GM08714 (cell line): Measurements from ENCODE around the gene SCO1.

Experiments used
- H3K4me3 ChIP-seq: fragments of 200-500 bp; sonication (Bioruptor generic); 2 replicates; pipeline ENCODE4 v1.5.1; 2014; ENCODE audit warnings: mild to moderate bottlenecking, low read length, inconsistent platforms
- ZNF274 ChIP-seq: IDR thresholded peaks from 2 replicates; pipeline ENCODE4 v1.6.1; 2012; ENCODE audit warnings: mild to moderate bottlenecking, low read depth, low read length

The SCO1 gene

DNA sequence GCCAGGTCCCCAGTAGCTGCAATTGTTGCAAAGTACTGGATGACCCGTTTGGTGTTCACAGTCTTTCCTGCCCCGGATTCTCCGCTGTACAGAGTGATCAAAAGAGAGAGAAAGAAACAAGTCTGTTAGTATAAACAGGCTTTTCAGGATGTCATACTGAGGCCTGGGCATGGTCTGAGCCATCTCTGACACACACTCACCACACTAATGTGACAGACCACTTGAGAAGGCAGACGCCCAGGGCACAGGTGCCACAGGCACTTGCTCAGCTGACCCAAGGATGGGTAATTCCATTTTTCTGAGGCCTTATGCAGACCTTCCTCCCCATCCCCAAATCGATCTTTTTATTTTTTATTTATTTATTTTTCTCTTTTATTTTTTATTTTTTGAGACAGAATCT lies 47.7 kb downstream of the SCO1 start:
- no peak overlapping the region for H3K4me3 ChIP-seq
- TF ChIP-seq ZNF274 = no peak

DNA sequence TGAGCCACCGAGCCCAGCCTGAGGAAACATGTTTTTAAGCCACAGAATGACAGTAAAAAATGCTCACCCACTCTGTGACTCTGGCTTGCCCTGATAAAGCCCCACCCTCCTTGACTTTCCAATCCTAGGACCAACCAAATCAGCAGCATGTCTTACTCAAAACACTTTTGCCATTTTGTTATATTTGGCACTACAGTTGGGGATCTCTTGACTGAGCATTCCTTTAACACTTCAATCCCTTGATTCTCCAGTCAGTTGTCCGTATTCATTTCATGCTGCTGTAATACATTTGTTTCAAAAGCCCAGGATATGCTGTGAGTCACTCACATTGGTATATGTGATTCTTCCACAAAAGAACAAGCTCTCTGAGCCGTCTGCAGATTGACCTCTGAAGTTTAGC lies 48.4 kb downstream of the SCO1 start:
- no peak overlapping the region for H3K4me3 ChIP-seq
- no peak for TF ChIP-seq ZNF274

DNA sequence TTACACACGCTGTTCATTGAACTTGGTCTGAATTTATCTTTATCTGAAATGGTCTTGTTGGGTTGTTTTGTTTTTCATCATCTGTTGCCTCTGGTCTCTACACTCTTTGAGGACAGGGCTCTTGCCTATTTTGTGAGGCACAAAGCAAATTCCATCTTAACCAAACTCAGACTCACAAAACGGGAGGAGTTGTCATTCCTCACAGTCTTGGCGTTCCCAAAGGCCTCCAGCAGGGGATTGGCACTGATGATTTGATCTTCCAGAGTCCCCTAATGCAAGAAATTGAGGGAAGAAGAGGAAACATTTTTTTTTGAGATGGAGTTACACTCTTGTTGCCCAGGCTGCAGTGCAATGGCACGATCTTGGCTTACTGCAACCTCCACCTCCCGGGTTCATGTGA lies 49.0 kb downstream of the SCO1 start:
- H3K4me3 ChIP-seq = no peak overlapping the region
- TF ChIP-seq ZNF274 = no peak

DNA sequence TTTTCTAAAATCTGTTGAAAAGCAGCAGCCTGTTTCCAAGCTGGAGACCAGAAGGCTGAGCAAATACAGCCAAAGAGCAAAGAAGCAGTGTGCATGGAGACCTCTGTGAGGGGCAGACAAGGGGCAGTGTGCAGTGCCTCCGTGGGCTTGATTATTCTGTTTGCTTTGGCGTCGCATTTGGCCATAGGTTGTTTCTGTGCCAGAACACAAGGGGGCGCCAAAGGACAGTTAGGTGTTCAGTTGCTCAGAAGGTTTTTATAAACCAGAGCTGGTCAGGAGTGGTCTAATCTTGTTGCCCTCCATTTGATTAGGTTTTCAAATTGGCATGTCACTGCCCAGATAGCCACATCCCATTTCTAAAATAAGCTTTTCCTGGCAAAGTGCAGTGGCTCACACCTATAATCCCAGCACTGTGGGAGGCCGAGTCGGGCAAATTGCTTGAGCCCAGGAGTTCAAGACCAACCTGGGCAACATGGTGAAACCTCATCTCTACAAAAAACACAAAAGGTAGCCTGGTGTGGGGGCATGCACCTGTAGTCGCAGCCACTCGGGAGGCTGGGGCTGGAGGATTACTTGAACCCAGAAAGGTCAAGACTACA lies 50.8 kb downstream of the SCO1 start:
- no peak for TF ChIP-seq ZNF274
- H3K4me3 ChIP-seq = no peak overlapping the region

DNA sequence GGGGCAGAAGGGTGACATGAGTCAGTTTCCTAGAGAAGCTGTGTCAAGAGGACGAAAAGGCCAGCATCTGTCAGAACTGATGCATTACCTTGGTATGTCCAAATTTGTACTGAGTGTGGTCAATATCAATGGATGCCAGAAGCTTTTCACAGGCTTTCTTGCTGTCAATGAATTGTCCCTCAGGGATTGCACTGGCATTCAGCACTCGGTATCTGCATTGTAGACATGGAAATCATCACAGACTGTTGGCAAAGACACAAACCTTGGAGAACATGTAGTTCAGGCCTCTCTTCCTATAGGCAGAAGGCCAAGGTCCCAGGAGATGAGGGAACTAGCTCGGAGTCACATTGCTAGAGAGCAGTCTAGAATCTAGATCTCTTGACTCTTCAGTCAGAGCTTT lies 56.9 kb downstream of the SCO1 start:
- no peak overlapping the region for H3K4me3 ChIP-seq
- no peak for TF ChIP-seq ZNF274

DNA sequence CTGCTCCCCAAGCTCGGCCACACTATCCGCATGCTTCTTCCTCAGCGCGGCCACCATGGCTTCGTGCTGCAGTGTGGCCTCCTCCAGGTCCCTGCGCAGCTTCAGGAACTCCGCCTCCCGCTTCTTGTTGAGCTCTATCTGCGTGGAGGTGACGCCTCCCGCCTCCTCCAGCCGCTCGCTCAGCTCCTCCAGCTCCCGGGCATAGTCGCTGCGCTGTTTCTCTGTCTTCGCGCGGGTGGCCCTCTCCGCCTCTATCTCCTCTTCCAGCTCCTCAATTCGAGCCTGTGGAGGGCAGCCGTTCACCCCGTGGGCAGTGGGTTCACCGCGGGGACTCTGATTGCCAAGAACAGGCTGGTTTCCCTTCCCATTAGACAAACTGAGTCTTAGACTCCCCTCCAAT lies 59.2 kb downstream of the SCO1 start:
- TF ChIP-seq ZNF274 = no peak
- no peak overlapping the region for H3K4me3 ChIP-seq

DNA sequence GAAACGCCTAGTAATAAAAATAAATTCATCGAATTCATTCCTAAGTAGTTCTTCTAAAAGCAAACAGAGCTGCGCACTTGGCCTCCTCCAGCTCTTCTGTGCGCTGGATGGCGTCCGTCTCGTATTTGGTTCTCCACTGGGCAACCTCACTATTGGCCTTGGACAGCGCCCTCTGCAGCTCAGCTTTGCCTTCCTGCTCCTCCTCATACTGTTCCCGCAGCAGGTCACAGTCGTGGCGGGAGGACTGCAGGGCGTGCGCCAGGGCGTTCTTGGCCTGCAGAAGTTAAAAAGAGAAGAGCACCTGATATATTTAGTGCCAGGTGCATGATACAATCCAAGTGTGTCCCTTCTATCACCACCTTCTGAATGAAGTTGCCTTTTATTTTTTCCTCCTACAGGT lies 62.0 kb downstream of the SCO1 start:
- H3K4me3 ChIP-seq = no peak overlapping the region
- TF ChIP-seq ZNF274 = no peak

DNA sequence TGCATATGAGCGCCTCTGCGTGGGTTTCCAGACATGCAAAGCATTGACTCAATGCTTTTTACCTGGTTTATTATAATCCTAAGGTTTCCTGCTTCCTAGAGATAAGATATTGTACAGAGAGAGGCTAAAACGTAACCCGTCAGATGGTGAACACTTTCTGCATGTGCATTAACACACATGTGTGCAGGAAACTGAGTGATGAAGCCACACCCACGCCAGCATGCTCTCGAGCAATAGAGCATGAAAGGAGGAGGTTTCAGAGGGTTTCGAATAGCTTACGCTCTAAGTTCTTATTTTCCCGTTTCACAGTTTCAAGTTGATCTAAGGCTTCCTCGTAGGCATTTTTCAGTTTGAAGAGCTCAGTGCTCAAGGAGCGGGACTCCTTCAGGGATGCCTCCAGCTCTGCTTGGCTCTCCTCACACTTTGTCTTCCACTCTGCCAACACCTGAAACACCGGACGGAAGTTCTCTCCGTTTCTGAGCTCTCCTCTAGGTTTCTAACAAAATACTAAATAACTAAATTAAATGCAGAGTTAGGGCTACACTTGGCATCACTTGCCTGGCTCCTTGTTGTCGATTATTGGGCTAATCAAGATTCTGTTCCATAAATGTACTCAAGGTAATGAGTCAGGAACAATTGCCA lies 63.5 kb downstream of the SCO1 start:
- no peak for TF ChIP-seq ZNF274

DNA sequence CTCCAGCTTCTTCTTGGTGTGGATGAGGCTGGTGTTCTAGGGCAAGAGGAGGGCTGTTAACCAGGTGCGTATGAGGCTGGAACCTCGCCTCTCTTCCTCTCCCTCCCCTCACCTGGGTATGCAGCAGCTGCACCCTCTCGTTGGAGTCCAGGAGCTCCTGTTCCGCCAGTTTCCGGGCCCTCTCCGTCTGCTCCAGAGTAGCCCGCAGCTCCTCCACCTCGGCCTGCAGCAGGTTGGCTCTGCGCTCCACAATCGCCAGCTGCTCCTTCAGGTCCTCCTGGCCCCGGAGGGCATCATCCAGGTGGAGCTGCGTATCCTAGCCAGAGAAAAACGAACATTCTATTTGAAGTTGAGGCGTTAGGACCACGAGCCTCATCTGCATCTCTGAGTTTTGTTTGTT lies 65.6 kb downstream of the SCO1 start:
- no peak overlapping the region for H3K4me3 ChIP-seq
- TF ChIP-seq ZNF274 = no peak

More for the DNA sequence above, 63.5 kb downstream of the SCO1 start:
- no peak overlapping the region for H3K4me3 ChIP-seq

DNA sequence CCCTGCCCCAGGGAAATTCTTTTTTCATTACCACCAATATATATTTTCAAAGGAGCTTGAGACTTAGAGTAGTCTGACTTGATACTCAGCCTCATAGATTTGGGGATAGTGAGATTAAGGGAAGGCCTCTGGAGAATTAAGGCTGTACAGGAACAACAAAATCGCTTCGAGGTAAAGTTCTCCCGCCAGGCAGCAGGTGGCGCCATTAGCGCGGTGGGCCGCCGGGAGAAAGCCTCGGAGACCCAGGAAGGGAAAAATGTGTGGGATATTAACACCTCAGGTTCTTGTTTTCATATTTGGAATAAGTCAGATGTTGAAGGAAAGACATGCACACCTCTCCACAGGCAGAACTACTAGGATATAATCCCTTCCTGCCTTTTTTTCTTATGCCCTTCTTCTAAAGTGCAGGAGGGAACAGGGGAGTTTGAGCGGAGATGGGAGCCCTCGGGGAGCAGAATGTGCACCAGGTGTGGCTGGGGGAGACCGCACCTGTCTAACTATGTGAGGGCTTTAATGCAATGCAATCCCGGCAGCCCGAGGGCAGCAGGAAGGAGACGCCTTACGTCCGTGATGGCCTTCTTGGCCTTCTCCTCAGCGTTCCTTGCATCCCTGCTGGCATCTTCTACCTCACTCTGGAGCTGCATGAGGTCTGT lies 66.2 kb downstream of the SCO1 start:
- no peak overlapping the region for H3K4me3 ChIP-seq
- TF ChIP-seq ZNF274 = no peak

DNA sequence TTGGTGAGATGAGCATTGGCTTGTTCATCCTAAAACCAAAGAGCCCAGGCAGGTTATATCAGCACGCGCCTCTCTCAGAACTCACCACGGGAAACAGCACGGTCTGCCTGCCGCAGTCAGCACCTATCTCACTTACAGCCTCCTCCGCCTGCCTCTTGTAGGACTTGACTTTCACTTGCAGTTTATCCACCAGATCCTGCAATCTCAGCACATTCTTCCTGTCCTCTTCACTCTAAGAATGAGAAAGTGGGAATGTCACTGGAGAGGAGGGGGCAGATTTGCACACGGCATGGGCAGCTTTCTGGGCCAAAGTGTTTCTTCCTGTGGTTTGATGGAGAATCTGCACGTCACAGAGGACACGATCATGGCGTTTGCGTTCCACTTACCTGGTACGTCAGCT lies 67.6 kb downstream of the SCO1 start:
- no peak for TF ChIP-seq ZNF274
- no peak overlapping the region for H3K4me3 ChIP-seq

DNA sequence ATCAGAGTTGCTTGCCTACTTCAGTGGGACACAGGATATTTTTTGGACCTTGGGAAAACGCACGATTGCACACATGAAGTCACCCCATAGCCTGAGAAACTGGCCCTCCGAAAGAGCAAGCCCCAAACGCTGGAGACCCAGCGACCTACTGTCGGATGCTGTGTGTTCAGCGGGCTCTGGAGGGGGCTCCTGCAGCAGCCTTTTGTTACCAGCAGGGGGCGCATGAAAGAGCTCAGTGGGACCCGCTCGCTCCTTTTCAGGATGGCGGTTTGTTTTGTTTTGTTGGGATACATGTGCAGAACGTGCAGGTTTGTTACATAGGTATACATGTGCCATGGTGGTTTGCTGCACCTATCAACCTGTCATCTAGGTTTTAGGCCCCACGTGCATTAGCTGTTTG lies 68.6 kb downstream of the SCO1 start:
- TF ChIP-seq ZNF274 = no peak
- H3K4me3 ChIP-seq = no peak overlapping the region

DNA sequence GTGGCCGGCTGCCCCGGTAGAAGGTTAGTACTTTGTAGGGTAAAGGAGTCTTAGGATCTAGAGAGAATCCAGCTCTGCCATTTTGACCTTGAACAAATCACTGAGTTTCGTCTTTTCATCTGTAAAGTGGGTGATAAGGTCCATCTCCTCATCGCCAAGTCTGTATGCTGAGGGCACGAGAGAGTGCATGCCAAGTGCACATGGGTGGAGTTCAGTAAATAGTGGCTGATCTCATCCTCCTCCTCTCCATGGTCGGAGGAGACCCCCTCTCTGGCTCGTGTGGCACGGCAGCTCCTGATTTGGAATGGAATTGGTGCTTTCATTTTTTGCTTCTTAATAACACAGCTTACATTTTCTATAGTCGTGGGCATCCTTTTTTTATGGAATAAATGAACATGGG lies 70.9 kb downstream of the SCO1 start:
- no peak for TF ChIP-seq ZNF274
- no peak overlapping the region for H3K4me3 ChIP-seq

DNA sequence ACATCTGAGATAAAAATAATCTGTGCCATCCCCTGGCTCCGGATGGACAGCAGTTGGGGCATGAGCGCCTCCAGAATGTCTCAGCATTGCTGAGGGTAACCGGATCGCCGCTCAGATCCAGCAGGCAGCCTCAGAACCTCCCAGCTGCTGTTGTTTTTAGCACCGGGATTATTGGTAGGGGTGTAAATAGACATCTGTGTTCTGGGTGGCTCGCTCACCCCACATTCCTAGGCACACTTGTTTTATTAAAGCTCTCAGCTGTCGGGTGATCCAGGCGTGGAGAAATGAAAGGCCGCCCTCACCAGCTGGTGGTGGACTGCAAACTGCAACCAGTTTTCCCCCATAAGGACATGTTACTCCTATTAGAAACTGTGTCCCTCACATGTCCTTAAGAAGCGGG lies 72.4 kb downstream of the SCO1 start:
- no peak for TF ChIP-seq ZNF274
- H3K4me3 ChIP-seq = no peak overlapping the region

DNA sequence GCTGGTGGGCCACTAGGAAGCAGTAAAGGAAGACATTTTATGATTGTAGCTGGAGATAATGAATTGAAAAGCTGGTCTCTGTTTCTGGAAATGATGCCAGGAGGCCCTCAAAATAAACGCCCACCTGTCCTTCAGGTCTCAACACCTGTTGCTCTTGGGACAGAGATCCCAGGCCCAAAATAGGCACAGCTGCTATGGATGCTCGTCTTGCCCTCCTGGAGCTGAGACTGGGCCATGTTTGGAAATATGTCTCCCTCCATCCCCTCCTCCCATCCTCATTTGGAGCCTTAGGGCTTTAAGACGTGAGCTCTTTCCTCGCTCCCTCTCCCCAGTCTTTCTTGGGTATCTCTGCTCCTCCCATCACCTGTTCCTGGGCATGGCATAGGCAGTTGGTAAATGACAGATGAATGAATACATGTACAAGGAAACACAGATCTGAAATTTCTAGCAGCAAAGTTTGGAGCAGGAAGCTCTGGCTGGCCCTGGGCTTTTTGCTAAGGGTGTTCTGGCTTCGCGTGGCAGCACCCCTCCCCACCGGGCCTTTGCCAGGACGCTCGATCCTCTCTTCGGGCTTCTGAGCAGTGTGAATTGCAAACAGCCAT lies 73.5 kb downstream of the SCO1 start:
- no peak for TF ChIP-seq ZNF274
- H3K4me3 ChIP-seq = no peak overlapping the region
